ENCODE measurements around the gene PRRT1.
"Not testable (repeated sequence)": the region's sequence is repeated elsewhere in the genome, so short reads cannot be mapped to it uniquely, and the experiment has no call there.

The PRRT1 gene

DNA sequence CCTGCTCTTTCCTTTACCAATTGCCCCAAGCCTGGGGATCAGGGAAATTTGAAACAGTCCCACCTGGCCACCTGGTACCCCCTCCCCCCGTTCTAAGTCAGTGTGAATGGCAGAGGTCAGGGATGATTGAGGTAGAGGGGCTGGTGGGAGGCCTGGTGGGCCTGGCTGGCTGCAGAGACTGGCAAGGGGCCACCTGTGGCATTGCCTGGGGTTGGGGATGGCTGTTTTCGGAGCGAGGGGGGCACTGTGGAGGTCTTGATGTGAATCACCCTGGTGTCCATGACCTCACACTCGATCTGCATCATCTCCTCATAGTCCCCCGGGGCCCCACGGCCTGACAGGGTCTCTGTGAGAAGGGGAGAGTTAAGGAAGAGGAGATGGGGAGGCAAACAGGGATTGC, 36.1 kb downstream of the PRRT1 start:
- no peak for DNase-seq

GRCh38 chr6:32114796-32115195, 36.9 kb downstream of the PRRT1 start:
- DNase-seq = no peak

DNA sequence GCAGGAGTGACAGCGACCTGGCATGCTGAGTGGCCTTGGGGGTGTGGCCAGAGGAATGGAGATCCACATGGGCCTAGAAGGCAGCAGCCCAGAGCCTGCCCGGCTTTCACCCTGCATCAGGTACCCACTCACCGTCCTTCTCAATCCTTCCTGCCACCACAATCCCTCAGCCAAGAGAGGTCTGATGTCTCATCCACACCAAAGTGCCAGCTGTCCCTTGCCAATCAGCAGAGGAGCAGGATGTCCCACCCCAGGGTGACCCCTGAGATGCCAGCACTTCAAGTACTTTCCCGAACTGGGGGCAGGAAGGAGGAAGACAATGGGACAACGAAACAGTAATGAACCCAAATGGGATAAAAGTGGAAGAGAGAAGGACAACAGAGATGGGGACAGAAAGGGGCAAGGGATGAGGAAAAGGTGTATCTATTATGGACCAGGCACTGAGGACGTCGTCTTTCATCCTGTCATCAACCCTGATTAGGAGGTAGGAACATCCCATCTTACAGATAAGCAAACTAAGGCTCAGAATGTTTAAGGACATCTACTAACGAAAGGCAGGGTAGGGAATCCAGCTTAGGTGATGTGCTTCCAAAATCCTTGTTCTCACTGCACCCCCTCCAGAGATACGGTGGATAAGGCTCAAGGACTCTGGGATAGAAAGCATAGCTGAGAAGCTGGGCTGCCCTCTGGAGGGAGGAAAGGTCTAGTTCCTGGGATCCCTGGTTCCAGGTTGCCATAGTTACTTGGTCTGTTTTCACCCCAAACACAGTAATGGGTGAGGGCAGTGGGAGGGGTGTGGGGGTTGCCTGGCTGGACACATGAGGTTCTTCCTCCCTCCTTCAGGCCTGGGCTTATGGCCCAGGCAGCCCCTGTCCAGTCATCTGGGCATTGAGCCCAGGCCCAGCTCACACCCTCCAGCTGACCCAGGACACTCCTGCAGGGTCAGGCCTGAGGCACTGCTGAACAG, 38.1 kb downstream of the PRRT1 start:
- DNase-seq = no peak

DNA sequence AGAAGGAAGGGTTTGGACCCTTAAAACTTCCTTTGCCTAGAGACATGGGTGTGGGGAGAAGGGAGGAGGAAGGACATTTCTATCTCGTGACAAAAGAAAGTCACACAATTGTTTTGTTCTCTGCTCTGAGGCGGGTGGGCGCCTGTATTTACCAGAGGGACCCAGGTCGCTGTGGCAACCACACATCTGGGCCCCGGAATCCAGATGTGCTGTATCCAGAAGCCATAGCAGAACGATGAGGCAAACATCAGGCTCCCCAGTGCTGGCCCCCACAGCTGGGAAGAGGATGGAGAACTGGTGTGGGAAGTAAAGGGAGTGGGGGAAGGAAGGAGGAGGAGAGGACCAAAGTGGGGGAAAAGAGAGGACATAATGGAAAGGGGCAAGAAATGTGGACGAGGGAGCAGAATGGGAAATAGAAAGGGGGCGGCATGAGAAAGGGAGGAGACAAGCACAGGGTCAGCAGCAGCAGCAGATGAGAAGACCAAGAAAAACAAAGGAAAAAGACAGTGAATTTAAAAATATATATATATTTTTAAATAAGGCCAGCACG, 39.2 kb downstream of the PRRT1 start:
- DNase-seq = no peak

GRCh38 chr6:32111424-32112066, 40.2 kb downstream of the PRRT1 start:
- DNase-seq = no peak

- no peak for DNase-seq
Measured at GRCh38 chr6:32110632-32111031, 41.1 kb downstream of the PRRT1 start.

GRCh38 chr6:32109765-32110160, 42.0 kb downstream of the PRRT1 start:
- DNase-seq = no peak

DNA sequence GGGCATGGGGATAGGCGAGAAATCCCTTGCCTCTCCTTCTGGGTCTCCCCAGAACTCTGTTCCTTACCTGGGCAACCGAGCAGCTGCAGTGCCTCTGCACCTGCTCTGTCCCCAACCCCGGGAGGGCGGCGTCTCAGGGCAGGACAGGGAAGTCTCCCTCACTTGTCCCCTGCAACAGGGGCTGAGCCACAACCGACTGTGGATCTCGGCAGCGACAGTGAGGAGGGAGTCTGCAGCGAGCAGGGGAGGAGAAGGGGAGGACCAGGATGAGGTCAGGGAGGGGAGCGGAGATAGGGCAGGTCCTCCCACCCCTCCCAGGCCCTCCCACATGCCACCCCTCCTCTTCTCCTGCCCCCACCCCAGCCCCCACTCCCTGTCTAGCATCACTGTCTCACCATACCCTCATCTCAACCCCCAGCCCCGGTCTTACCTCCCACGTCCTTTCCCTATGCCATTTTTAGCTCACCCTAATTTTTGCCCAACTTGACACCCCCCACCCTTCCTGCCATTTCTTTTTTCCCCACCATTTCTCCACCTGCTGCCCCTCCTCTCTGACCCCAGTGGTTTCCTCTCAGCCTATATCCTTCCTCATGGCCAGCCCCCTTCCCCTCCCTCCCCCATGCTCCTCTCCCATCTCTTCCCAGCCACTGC, 42.5 kb downstream of the PRRT1 start, which contains the start of gene TNXB:
TNXB (minus strand) TSS at position 225 of the 651 bp plus-strand sequence. CDS start 11,140 bp downstream, outside the sequence.
- DNase-seq = no peak

DNA sequence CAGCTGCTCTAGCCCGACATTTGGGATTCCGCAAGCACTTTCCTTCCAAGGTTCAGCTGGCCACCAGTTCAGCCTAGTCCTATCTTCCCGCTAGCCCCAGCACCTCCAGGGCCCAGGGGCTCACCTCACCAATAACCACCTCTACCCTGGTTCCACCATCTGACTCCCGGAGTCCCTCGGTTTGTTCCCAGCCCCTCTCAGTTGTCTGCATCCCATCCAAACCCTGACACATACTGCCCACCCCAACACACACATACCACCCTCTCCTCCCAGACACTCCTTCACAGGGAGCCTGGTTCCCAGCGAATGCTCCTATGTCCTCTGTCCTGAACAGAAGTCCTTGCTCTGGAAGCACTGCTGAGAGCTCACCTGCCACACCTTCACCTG, 43.0 kb downstream of the PRRT1 start:
- no peak for DNase-seq

GRCh38 chr6:32108094-32108627, 43.6 kb downstream of the PRRT1 start:
- no peak for DNase-seq

DNA sequence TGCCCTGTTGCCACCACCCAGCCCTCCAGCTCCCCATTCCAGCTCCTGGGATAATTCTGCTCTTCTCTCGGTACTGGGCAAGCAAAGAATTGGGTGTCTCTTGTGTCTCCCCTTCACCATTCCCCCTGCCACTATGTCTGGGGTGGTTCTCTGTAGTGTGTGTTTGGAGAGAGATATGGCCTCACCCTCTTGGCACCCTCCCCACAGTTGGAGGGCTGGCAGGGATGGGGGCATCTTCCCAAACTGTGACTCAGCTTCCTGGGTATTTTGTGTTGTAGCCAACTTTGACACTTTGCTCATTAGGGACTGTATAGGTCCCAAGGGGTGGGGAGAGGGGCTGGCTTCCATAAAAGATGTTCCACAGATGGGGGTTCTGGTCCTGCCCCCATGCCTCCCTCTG, 44.3 kb downstream of the PRRT1 start:
- no peak for DNase-seq

DNA sequence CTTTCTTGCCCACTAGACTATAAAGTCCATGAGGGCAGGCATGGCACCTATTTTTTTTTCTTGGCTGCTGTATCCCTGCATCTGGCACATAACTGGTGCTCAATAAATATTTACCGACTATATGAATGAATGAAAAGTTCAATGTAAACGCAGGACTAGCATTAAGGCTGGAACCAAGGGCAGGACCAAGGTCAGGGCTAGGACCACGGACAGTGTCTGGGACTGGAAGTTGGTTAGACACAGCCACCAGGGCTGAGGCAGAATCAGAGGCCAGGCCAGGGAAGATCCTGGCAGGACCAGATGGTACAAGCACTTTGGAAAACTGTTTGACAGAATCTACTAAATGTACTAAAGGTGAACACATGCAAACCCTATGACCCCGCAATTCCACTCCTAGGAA, 46.3 kb downstream of the PRRT1 start:
- DNase-seq = no peak

DNA sequence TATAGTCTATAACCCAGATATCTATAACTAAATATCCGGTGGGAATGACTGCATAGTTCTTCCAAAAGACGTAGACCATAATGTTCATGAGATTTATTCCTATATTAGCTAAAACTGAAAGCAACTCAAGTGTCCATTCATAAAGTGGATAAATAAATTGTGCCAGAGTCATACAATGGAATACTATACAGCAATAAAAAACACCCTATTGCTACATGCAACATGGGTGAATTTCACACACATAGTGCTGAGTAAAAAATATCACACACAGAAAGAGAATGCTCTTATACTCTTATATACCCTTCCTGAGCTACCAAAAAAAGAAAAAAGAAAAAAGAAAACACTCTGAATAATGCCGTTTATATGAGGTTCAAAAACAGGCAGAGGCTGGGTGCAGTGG, 49.5 kb downstream of the PRRT1 start:
- DNase-seq = no peak

DNA sequence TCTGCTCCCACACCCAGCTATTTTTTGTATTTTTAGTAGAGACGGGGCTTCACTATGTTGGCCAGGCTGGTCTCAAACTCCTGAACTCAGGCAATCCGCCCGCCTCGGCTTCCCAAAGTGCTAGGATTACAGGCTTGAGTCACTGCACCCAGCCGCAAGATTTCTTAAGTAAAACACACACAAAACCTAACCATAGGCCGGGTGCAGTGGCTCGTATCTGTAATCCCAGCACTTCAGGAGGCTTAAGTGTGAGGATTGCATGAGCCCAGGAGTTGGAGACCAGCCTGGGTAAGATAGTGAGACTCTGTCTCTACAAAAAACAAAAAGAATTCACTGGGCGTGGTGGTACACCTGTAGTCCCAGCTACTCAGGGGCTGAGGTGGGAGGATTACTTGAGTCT, 51.5 kb downstream of the PRRT1 start:
- not testable (repeated sequence) for DNase-seq
